ENCODE results near the gene FRMD5.

DNA sequence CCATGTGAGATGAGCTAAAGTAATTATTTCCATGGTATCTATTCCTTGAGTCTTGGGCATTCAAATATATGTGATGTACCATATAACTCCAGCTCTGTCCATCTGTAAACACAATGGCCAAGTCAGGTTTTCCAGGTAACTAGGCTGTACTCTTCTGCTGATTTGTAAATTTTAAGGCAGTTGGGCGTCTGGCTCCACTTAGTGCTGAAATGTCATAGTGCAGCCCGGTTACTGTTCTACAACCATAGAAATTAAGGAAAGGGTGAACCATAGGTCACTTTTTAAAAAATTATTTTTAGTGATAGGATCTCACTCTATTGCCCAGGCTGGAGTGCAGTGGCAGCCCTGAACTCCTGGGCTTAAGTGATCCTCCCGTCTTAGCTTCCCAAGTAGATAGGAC, 48.8 kb upstream of the FRMD5 start:
- TF ChIP-seq, protein P1, sequence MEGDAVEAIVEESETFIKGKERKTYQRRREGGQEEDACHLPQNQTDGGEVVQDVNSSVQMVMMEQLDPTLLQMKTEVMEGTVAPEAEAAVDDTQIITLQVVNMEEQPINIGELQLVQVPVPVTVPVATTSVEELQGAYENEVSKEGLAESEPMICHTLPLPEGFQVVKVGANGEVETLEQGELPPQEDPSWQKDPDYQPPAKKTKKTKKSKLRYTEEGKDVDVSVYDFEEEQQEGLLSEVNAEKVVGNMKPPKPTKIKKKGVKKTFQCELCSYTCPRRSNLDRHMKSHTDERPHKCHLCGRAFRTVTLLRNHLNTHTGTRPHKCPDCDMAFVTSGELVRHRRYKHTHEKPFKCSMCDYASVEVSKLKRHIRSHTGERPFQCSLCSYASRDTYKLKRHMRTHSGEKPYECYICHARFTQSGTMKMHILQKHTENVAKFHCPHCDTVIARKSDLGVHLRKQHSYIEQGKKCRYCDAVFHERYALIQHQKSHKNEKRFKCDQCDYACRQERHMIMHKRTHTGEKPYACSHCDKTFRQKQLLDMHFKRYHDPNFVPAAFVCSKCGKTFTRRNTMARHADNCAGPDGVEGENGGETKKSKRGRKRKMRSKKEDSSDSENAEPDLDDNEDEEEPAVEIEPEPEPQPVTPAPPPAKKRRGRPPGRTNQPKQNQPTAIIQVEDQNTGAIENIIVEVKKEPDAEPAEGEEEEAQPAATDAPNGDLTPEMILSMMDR (IDR thresholded peaks at IDR 0.05; ENCODE audit: low read depth, low read length, poor library complexity, severe bottlenecking), result no peak
- TF ChIP-seq EZH2phosphoT487 (IDR thresholded peaks at IDR 0.05; ENCODE audit: borderline replicate concordance, low read length), result no peak
